Heart right ventricle (tissue), 16 donors: ENCODE results near the gene HMCN2. TPM values are rescaled to one million over a fixed set of nuclear protein-coding genes. Genes with fewer than 3 reads are reported as not detected.

Experiments used
- ATAC-seq, 8 donors: fragments of 200-7000 bp; cut with Tn5 transposase; one replicate each; pipeline ENCODE4 v1.9.1; 2020; ENCODE audit warnings: mild to moderate bottlenecking in 8 of 8, moderate library complexity in 8 of 8, moderate number of reproducible peaks in 1 of 8
- DNase-seq, 2 donors: peaks; one replicate each; pipeline ENCODE4 v3.0.0-alpha.2; 2020
- H3K27ac ChIP-seq, 10 donors: fragments of 200-600 bp; sonication (generic) in 2 of 10; one replicate each; pipeline versions ENCODE4 v1.5.0 to v1.8.0; 2020 to 2022; ENCODE audit warnings: mild to moderate bottlenecking in 3 of 10
- H3K27me3 ChIP-seq, 7 donors: fragments of 200-600 bp; one replicate each; pipeline ENCODE4 v1.8.0; 2021 to 2022; ENCODE audit warnings: mild to moderate bottlenecking in 2 of 7
- H3K36me3 ChIP-seq, 9 donors: fragments of 200-600 bp; sonication (generic) in 1 of 9; one replicate each; pipeline versions ENCODE4 v1.5.0 to v1.8.0; 2020 to 2022; ENCODE audit warnings: mild to moderate bottlenecking in 2 of 9
- H3K4me1 ChIP-seq, 9 donors: fragments of 200-600 bp; sonication (generic) in 1 of 9; one replicate each; pipeline versions ENCODE4 v1.5.0 to v1.8.0; 2020 to 2022; ENCODE audit warnings: mild to moderate bottlenecking in 4 of 9
- H3K4me3 ChIP-seq, 10 donors: fragments of 200-600 bp; sonication (generic) in 2 of 10; one replicate each; pipeline versions ENCODE4 v1.5.0 to v1.8.0; 2020 to 2022; ENCODE audit warnings: mild to moderate bottlenecking in 7 of 10, moderate library complexity in 2 of 10
- H3K9me3 ChIP-seq, 11 donors: fragments of 200-600 bp in 10 of 11; sonication (generic) in 2 of 11; one replicate each; pipeline versions ENCODE4 v1.5.0 to v1.8.0; 2013 to 2022; ENCODE audit warnings: mild to moderate bottlenecking in 2 of 11, control low read depth in 1 of 11, moderate library complexity in 1 of 11
- CTCF ChIP-seq, 9 donors: fragments of 200-600 bp; sonication (generic) in 2 of 9; IDR thresholded peaks; one replicate each; pipeline versions ENCODE4 v1.5.0 to v1.8.0; 2021 to 2022; ENCODE audit warnings: antibody characterized with exemption in 9 of 9, mild to moderate bottlenecking in 5 of 9, moderate library complexity in 1 of 9
- WGBS, 2 donors: extraction: QIAGEN DNeasy Blood & Tissue Kit; methylation state at CpG; one replicate each; pipeline ENCODE4 v1.1.7; 2013; ENCODE audit warnings: inconsistent platforms in 1 of 2; 5-methylcytosine and 5-hydroxymethylcytosine counted together
- intact Hi-C, 10 donors: fragments of 100-400 bp; cut with DNase I; formaldehyde crosslinking; loops; one replicate each; pipeline versions ENCODE4 v1.11.1 to v1.14.2; 2022
- polyA plus RNA-seq, 2 donors: library from polyadenylated mRNA; stranded (reverse); fragments of 200-250 nt; gene quantifications; one replicate each; pipeline ENCODE4 v1.2.3, GENCODE V29; 2013
- total RNA-seq, 10 donors: library from RNA; stranded (reverse); fragmentation: NEBNext Ultra II Directional in 3 of 10; extraction: Animal tissue kit (Norgen Biotek cat#: 25700) in 3 of 10; gene quantifications; one replicate each; pipeline versions ENCODE4 v1.2.1 to v1.2.4, GENCODE V29; 2021 to 2023
- donor health status: Arrhythmogenic right ventricular cardiomyopathy.
- donor health status: ischemic (EF 13 %, LVEDD 7.1; RV severe dilation, severe dysfunction).
- donor health status: healthy with polysubstance abuse.
- donor health status: DM: no; HTN: yes; CAD: no.
- donor health status: DM: no; HTN: no; CAD: no.
- donor health status: ischemic (EF 25% LVEDD 6.9; RV normal size, moderate dysfunction).
- donor health status: ischemic (EF 25% LVEDD 5.7; RV mildly dilated, moderate dysfunction).
- donor health status: healthy.
- donor health status: DM: yes; HTN: yes; CAD: no.
- donor health status: Ischemic cardiomyopathy.
- donor health status: ischemic (EF 35%, LVEDD 5.7; RV mildly dilated, moderate dysfunction).
- donor health status: nonischemic (EF 11% LVEDD 7.7; RV severe dilation, severe dysfunction).
- donor health status: DM: yes; HTN: yes; CAD: no.
- donor health status: PGD.
- donor health status: ischemic (EF 29% LVEDD 5.4; RV normal size, mild dysfunction).
- donor health status: nonischemic (EF 23%, LVEDD 6.1; RV moderate dilation, normal function).

HMCN2 gene
- total and polyA plus RNA-seq, 12 donors, result 2.6 to 10.2 (median 4.9) TPM

- no peak for TF ChIP-seq CTCF (IDR thresholded peaks at IDR 0.05)
- DNase-seq (no peak), ATAC-seq (peak in 6 of 8 donors; percentile 5 to 23 (median 6))
- no peaks in the 10 kb centered on the region for H3K27me3 ChIP-seq
- no peaks in the 10 kb centered on the region for H3K9me3 ChIP-seq
- H3K4me3 ChIP-seq, result no peak overlapping the region
- 84 to 85% methylated on average over 11 of the region's 11 CpGs for WGBS, 2 donors
- intact Hi-C loops, result loop anchor here in 2 of 10 donors (5.0 kb wide), 2 partner anchors 100 to 355 kb away; no protein-coding TSS in a partner anchor
- H3K27ac ChIP-seq, result no peak overlapping the region
- peaks cover 0 to 14% (median 0%) of the 10 kb centered on the region in 9 donors for H3K4me1 ChIP-seq
- no peaks in the 10 kb centered on the region for H3K36me3 ChIP-seq
These were observed 23.1 kb upstream of the HMCN2 start for GRCh38 chr9:130242270-130243014.

DNA sequence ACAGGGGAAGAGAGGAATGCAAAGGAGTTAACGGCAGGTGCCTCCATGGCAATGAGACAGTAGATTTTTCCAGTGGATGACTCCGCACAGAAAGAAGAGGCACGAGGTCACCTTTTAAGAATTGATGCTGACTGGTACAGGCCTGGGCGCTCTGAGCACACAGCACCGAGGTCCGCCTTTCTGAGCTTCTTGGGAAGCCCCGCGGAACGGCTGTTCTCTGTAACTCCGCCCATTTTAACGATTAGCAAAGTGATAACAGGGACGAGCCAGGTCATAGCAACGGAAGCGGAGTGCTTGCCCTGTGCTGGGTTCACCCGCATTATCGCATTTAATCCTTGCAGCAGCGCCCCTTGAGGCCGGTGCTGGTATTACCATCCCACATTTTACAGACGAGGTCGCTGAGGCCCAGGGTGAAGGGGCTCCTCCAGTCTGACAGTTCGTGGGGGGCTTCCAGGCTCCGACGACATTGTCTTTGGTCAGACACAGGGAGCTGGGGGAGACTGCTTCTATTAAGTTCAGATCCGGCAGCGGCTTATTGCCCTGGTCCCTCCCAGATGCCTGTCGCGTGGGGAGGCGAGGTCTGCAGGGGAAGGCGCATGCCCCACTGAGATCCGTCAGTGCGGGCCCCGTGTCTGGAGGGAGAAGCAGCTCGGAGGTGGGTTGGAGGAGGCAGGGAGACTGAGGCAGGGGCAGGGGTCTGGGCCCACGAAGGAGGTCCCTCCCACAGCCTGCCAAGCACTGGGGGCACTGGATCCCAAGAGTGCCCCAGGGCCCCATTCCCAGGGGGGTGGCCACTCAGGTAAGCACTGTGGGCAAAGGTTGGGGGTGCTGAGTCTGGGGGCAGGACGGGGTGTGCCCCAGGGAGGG is 22.3 kb upstream of the HMCN2 start:
- H3K36me3 ChIP-seq, result no peaks in the 10 kb centered on the region
- H3K9me3 ChIP-seq, result no peaks in the 10 kb centered on the region
- peak; percentile 62 to 77 (median 72) for ATAC-seq
- peak; percentile 88 to 96 (median 93) for TF ChIP-seq CTCF (IDR thresholded peaks at IDR 0.05)
- H3K27ac ChIP-seq, result no peak overlapping the region
- 24 to 26% methylated on average over 35 of the region's 35 CpGs for WGBS, 2 donors
- no peaks in the 10 kb centered on the region for H3K27me3 ChIP-seq
- peak overlapping the region in 1 of 10 donors; percentile 9 for H3K4me3 ChIP-seq
- DNase-seq, result peak; percentile 58 to 78
- peaks cover 0 to 14% (median 0%) of the 10 kb centered on the region in 9 donors for H3K4me1 ChIP-seq
- intact Hi-C loops, result loop anchor here in 2 of 10 donors (5.0 kb wide), 2 partner anchors 99 to 356 kb away; no protein-coding TSS in a partner anchor

DNA sequence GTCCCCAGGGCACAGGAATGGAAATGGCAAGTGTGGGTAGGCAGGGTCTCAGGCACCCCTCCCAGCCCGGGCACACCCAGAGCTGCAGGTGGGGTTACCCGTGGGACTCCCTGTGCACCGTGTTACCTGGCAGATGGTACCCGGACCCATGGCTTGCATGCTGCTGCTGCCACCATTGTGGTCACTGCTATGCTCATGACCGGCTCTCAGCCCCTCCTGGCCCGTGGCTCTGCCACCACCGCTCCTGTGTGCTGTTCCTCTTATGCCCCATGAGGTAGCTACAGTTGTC is 21.7 kb upstream of the HMCN2 start:
- no peak overlapping the region for H3K27ac ChIP-seq
- intact Hi-C loops, result loop anchor here in 2 of 10 donors (5.0 kb wide), 2 partner anchors 98 to 357 kb away; no protein-coding TSS in a partner anchor
- no peaks in the 10 kb centered on the region for H3K9me3 ChIP-seq
- WGBS, 2 donors, result 87 to 89% methylated on average over 7 of the region's 7 CpGs
- no peak overlapping the region for H3K4me3 ChIP-seq
- DNase-seq, result no peak
- no peaks in the 10 kb centered on the region for H3K36me3 ChIP-seq
- no peak for TF ChIP-seq CTCF (IDR thresholded peaks at IDR 0.05)
- ATAC-seq, result peak in 2 of 8 donors; percentile 6 to 15
- no peaks in the 10 kb centered on the region for H3K27me3 ChIP-seq
- H3K4me1 ChIP-seq, result peaks cover 0 to 14% (median 0%) of the 10 kb centered on the region in 9 donors

DNA sequence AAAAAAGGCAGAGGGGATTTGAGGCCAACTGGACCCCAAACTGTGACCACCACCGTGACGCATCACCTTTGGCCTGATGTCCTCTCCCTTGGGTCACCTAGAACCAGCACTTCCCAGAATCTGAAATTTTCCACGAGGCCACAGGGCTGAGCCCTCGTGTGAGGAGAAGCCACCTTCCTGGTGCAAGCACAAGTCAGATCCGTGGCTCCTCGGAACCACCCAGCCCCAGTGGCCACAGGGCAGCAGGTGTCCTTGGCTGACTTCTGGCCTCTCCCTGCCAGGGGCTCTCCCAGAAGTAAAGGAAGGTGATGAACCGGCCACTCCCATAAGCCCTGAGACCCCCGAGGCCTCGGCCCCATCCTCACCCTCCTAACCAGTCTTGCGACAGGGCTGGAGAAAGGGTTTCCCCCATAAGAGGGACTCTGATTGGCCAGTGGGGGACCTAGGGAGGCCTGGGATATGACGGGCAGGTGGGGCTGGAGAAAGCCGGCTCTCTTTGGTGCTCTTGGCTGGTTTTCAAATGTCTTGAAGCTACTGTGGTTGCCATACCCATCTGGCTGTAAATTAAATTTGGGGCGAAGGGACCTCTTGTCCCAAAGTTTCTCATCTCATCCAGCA is 20.9 kb upstream of the HMCN2 start:
- no peak overlapping the region for H3K27ac ChIP-seq
- intact Hi-C loops, result loop anchor here in 2 of 10 donors (5.0 kb wide), 2 partner anchors 98 to 357 kb away; no protein-coding TSS in a partner anchor
- H3K36me3 ChIP-seq, result no peaks in the 10 kb centered on the region
- H3K4me1 ChIP-seq, result peaks cover 0 to 14% (median 0%) of the 10 kb centered on the region in 9 donors
- H3K4me3 ChIP-seq, result no peak overlapping the region
- WGBS, 2 donors, result 90 to 92% methylated on average over 13 of the region's 13 CpGs
- ATAC-seq, result no peak
- DNase-seq, result no peak
- no peaks in the 10 kb centered on the region for H3K9me3 ChIP-seq
- TF ChIP-seq CTCF (IDR thresholded peaks at IDR 0.05), result no peak
- H3K27me3 ChIP-seq, result no peaks in the 10 kb centered on the region
